GM21723 (cell line): ENCODE measurements around the gene CACNB2.
"Not testable (repeated sequence)": the region's sequence is repeated elsewhere in the genome, so short reads cannot be mapped to it uniquely, and the experiment has no call there.

Experiments used
- ATAC-seq: cut with Tn5 transposase; IDR thresholded peaks from one replicate; pipeline ENCODE4 v1.9.1; 2021; ENCODE audit warnings: mild to moderate bottlenecking, moderate library complexity; ENCODE audit not compliant: unreplicated experiment

Gene CACNB2

GRCh38 chr10:18196806-18197550, 56.8 kb downstream of the CACNB2 start:
- ATAC-seq = no peak

- ATAC-seq = no peak
These were observed 57.5 kb downstream of the CACNB2 start for GRCh38 chr10:18197706-18198105.

- no peak for ATAC-seq
These were observed 61.7 kb downstream of the CACNB2 start for GRCh38 chr10:18201877-18202276.

GRCh38 chr10:18202680-18203460, 62.6 kb downstream of the CACNB2 start:
- ATAC-seq = no peak

GRCh38 chr10:18203471-18203870, 63.2 kb downstream of the CACNB2 start:
- ATAC-seq = no peak

GRCh38 chr10:18204039-18204835, 64.0 kb downstream of the CACNB2 start:
- ATAC-seq = no peak

- ATAC-seq = no peak
These were observed 65.0 kb downstream of the CACNB2 start for GRCh38 chr10:18205098-18205834.

- not testable (repeated sequence) for ATAC-seq
These were observed 68.0 kb downstream of the CACNB2 start for GRCh38 chr10:18208186-18208585.

GRCh38 chr10:18209241-18209640, 69.0 kb downstream of the CACNB2 start:
- no peak for ATAC-seq

GRCh38 chr10:18210711-18211110, 70.5 kb downstream of the CACNB2 start:
- no peak for ATAC-seq

- ATAC-seq = no peak
These were observed 71.6 kb downstream of the CACNB2 start for GRCh38 chr10:18211862-18212261.

GRCh38 chr10:18213271-18213670, 73.0 kb downstream of the CACNB2 start:
- no peak for ATAC-seq

GRCh38 chr10:18214691-18215563, 74.7 kb downstream of the CACNB2 start:
- no peak for ATAC-seq

GRCh38 chr10:18216482-18216881, 76.3 kb downstream of the CACNB2 start:
- no peak for ATAC-seq

GRCh38 chr10:18217577-18217976, 77.4 kb downstream of the CACNB2 start:
- ATAC-seq = no peak

GRCh38 chr10:18219146-18219545, 78.9 kb downstream of the CACNB2 start:
- ATAC-seq = no peak

GRCh38 chr10:18221123-18221522, 80.9 kb downstream of the CACNB2 start:
- ATAC-seq = no peak

GRCh38 chr10:18221882-18222281, 81.7 kb downstream of the CACNB2 start:
- ATAC-seq = no peak

GRCh38 chr10:18222866-18223265, 82.6 kb downstream of the CACNB2 start:
- ATAC-seq = no peak

- no peak for ATAC-seq
These were observed 83.7 kb downstream of the CACNB2 start for GRCh38 chr10:18223898-18224297.
